GM21528 (cell line): ENCODE measurements around the gene FBXO38.
A peak's percentile ranks its signal among the peaks of the same experiment; 100 is the strongest.

ENCODE experiments used
- ATAC-seq: cut with Tn5 transposase; IDR thresholded peaks from one replicate; pipeline ENCODE4 v1.9.1; 2021; ENCODE audit warnings: mild to moderate bottlenecking, moderate library complexity; ENCODE audit not compliant: unreplicated experiment, low FRiP score

The FBXO38 gene

GRCh38 chr5:148383564-148384379 is at the start of gene FBXO38:
Gene FBXO38, plus strand, starts transcription at chr5:148383958. Its CDS starts 10,819 bp downstream, at chr5:148394777.
- peak; percentile 99 for ATAC-seq

- no peak for ATAC-seq
Observed at GRCh38 chr5:148335259-148335658, 48.5 kb upstream of the FBXO38 start, which contains the start of gene SPINK9. Gene SPINK9, plus strand, starts transcription at chr5:148335559. Its CDS starts 55 bp downstream, at chr5:148335614.

- ATAC-seq = peak; percentile 82
Observed at GRCh38 chr5:148336704-148337435, 46.9 kb upstream of the FBXO38 start.

GRCh38 chr5:148342371-148343045 is 41.2 kb upstream of the FBXO38 start:
- no peak for ATAC-seq

- no peak for ATAC-seq
Observed at GRCh38 chr5:148343046-148343407, 40.7 kb upstream of the FBXO38 start.

- no peak for ATAC-seq
Observed at GRCh38 chr5:148343603-148344487, 39.9 kb upstream of the FBXO38 start.

- no peak for ATAC-seq
Observed at GRCh38 chr5:148347706-148348105, 36.1 kb upstream of the FBXO38 start.

- no peak for ATAC-seq
Observed at GRCh38 chr5:148352696-148353095, 31.1 kb upstream of the FBXO38 start.

GRCh38 chr5:148353634-148354033 is 30.1 kb upstream of the FBXO38 start:
- ATAC-seq = no peak

- no peak for ATAC-seq
Observed at GRCh38 chr5:148364343-148364742, 19.4 kb upstream of the FBXO38 start.

- ATAC-seq = no peak
Observed at GRCh38 chr5:148368299-148368698, 15.5 kb upstream of the FBXO38 start.

GRCh38 chr5:148372166-148372725 is 11.5 kb upstream of the FBXO38 start:
- ATAC-seq = no peak

GRCh38 chr5:148372893-148373292 is 10.9 kb upstream of the FBXO38 start:
- no peak for ATAC-seq

GRCh38 chr5:148374690-148375360 is 8.9 kb upstream of the FBXO38 start:
- ATAC-seq = no peak

GRCh38 chr5:148376198-148376597 is 7.6 kb upstream of the FBXO38 start:
- no peak for ATAC-seq

GRCh38 chr5:148378670-148379069 is 5.1 kb upstream of the FBXO38 start:
- no peak for ATAC-seq

GRCh38 chr5:148379340-148379739 is 4.4 kb upstream of the FBXO38 start:
- ATAC-seq = no peak

GRCh38 chr5:148381906-148382305 is 1.9 kb upstream of the FBXO38 start:
- ATAC-seq = no peak

GRCh38 chr5:148382961-148383360 is 797 bp upstream of the FBXO38 start:
- ATAC-seq = no peak
